Measurements from ENCODE around the gene KRTAP3-3.

Gene KRTAP3-3

GRCh38 chr17:41013181-41013580, 19.2 kb upstream of the KRTAP3-3 start:
- Histone ChIP-seq H3K27me3 (ENCODE audit: insufficient read depth, poor library complexity, severe bottlenecking) (no peaks in the 10 kb centered on the region), H3K4me1 (ENCODE audit: insufficient read depth, poor library complexity, severe bottlenecking) (peaks cover 11% of the 10 kb centered on the region), H3K9me3 (ENCODE audit: severe bottlenecking) (no peaks in the 10 kb centered on the region), H3K27ac (ENCODE audit: poor library complexity, severe bottlenecking) (no peak overlapping the region), H3K36me3 (ENCODE audit: low read depth) (no peaks in the 10 kb centered on the region), H3K4me3 (ENCODE audit: severe bottlenecking) (no peak overlapping the region)
- no peak for ATAC-seq (ENCODE audit: low read depth)
- no peak for TF ChIP-seq CTCF (IDR thresholded peaks at IDR 0.05; ENCODE audit: poor library complexity, severe bottlenecking)
- DNase-seq (ENCODE audit: low spot score), result no peak

DNA sequence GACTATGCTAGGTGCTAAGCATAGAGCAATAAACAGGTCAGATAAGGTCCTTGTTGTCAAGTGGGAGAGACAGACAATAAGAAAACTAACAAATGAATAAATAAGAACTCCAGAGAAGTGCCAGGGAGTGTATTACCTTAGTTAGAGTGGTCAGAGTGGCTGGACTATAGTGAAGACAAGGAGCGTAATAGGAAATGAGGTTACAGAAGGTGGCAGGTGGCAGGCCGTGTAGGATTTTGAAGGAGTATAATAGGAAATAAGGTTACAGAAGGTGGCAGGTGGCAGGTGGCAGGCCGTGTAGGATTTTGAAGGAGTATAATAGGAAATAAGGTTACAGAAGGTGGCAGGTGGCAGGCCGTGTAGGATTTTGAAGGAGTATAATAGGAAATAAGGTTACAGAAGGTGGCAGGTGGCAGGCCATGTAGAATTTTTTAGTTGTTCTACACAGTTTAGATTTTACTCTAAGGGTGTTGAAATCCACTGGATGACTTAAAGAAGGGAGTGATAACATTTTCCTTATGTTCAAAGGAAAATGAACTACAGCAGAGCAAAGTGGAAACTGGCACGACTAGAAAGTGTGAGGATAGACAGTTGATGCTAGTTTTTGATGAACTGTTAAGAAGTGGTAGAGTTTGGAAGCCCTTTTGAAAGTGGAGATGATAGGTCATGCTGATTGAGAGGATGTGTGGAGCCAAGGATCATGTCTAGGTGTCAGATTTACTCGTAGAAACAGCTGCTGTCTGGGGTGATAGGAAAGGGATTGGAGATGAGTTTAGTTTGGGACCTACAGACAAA, 18.6 kb upstream of the KRTAP3-3 start:
- Histone ChIP-seq H3K27me3 (ENCODE audit: insufficient read depth, poor library complexity, severe bottlenecking) (no peaks in the 10 kb centered on the region), H3K4me1 (ENCODE audit: insufficient read depth, poor library complexity, severe bottlenecking) (peaks cover 11% of the 10 kb centered on the region), H3K9me3 (ENCODE audit: severe bottlenecking) (no peaks in the 10 kb centered on the region), H3K36me3 (ENCODE audit: low read depth) (no peaks in the 10 kb centered on the region), H3K27ac (ENCODE audit: poor library complexity, severe bottlenecking) (no peak overlapping the region), H3K4me3 (ENCODE audit: severe bottlenecking) (no peak overlapping the region)
- ATAC-seq (ENCODE audit: low read depth) (no peak), DNase-seq (ENCODE audit: low spot score) (no peak)
- TF ChIP-seq CTCF (IDR thresholded peaks at IDR 0.05; ENCODE audit: poor library complexity, severe bottlenecking), result no peak

DNA sequence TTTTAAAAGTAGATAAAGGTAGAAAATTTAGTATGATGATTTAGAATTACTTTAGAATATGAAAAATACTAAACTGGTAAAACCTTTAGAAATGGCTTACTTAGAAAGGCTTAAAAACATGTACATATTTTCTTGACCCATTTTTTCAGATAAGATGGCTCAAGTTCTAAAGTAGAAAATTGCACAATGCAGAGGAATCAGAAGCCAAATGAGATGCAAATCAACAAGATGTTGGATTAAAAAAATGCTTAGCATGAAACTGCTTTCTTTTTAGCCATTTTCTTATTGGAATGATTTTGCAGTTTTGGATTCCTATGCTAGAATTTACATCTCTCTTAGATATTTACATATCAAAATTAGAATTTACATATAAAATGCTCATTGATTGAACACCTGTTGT, 16.5 kb upstream of the KRTAP3-3 start:
- H3K9me3 ChIP-seq (ENCODE audit: severe bottlenecking), result no peaks in the 10 kb centered on the region
- peaks cover 11% of the 10 kb centered on the region for H3K4me1 ChIP-seq (ENCODE audit: insufficient read depth, poor library complexity, severe bottlenecking)
- no peak for DNase-seq (ENCODE audit: low spot score)
- no peak overlapping the region for H3K4me3 ChIP-seq (ENCODE audit: severe bottlenecking)
- no peak for ATAC-seq (ENCODE audit: low read depth)
- H3K27ac ChIP-seq (ENCODE audit: poor library complexity, severe bottlenecking), result no peak overlapping the region
- H3K27me3 ChIP-seq (ENCODE audit: insufficient read depth, poor library complexity, severe bottlenecking), result no peaks in the 10 kb centered on the region
- no peak for TF ChIP-seq CTCF (IDR thresholded peaks at IDR 0.05; ENCODE audit: poor library complexity, severe bottlenecking)
- H3K36me3 ChIP-seq (ENCODE audit: low read depth), result no peaks in the 10 kb centered on the region

- H3K9me3 ChIP-seq (ENCODE audit: severe bottlenecking), result no peaks in the 10 kb centered on the region
- H3K36me3 ChIP-seq (ENCODE audit: low read depth), result no peaks in the 10 kb centered on the region
- DNase-seq (ENCODE audit: low spot score), result no peak
- peaks cover 11% of the 10 kb centered on the region for H3K4me1 ChIP-seq (ENCODE audit: insufficient read depth, poor library complexity, severe bottlenecking)
- H3K27ac ChIP-seq (ENCODE audit: poor library complexity, severe bottlenecking), result no peak overlapping the region
- no peaks in the 10 kb centered on the region for H3K27me3 ChIP-seq (ENCODE audit: insufficient read depth, poor library complexity, severe bottlenecking)
- no peak overlapping the region for H3K4me3 ChIP-seq (ENCODE audit: severe bottlenecking)
- TF ChIP-seq CTCF (IDR thresholded peaks at IDR 0.05; ENCODE audit: poor library complexity, severe bottlenecking), result no peak
- no peak for ATAC-seq (ENCODE audit: low read depth)
Measured at GRCh38 chr17:41009936-41010335, 16.0 kb upstream of the KRTAP3-3 start.

- Histone ChIP-seq H3K9me3 (ENCODE audit: severe bottlenecking) (no peaks in the 10 kb centered on the region), H3K36me3 (ENCODE audit: low read depth) (no peaks in the 10 kb centered on the region), H3K27ac (ENCODE audit: poor library complexity, severe bottlenecking) (no peak overlapping the region), H3K4me1 (ENCODE audit: insufficient read depth, poor library complexity, severe bottlenecking) (peaks cover 11% of the 10 kb centered on the region), H3K27me3 (ENCODE audit: insufficient read depth, poor library complexity, severe bottlenecking) (no peaks in the 10 kb centered on the region), H3K4me3 (ENCODE audit: severe bottlenecking) (no peak overlapping the region)
- no peak for ATAC-seq (ENCODE audit: low read depth)
- no peak for TF ChIP-seq CTCF (IDR thresholded peaks at IDR 0.05; ENCODE audit: poor library complexity, severe bottlenecking)
- DNase-seq (ENCODE audit: low spot score), result no peak
Measured at GRCh38 chr17:41009301-41009760, 15.4 kb upstream of the KRTAP3-3 start.

Data from RWPE2 (cell line).